Measurements from ENCODE around the gene CHST1. TPM values are rescaled to one million over a fixed set of nuclear protein-coding genes. Genes with fewer than 3 reads are reported as not detected.
A peak's percentile ranks its signal among the peaks of the same experiment; 100 is the strongest.

Gene CHST1
- total and polyA plus RNA-seq, 10 of the 15 experiments (the other 5 are each of a cell fraction or from before 2014, with no cell fraction given), result not detected

GRCh38 chr11:45655347-45655756, 10.1 kb downstream of the CHST1 start (continued):
- TF ChIP-seq PRDM15 (CRISPR knock-in tag; IDR thresholded peaks at IDR 0.05), result no peak
- TF ChIP-seq JUND (IDR thresholded peaks at IDR 0.05; ENCODE audit: low read depth, low read length), result no peak
- TF ChIP-seq NFYA (IDR thresholded peaks at IDR 0.05; ENCODE audit: borderline replicate concordance, low read depth, low read length), result no peak
- no peak for TF ChIP-seq NR2C1 (IDR thresholded peaks at IDR 0.05)
- peak; percentile 80 to 95 (median 92) for TF ChIP-seq CTCF (IDR thresholded peaks at IDR 0.05 in 2 of 3, conservative IDR thresholded peaks at IDR 0.05 in 1 of 3; ENCODE audit: control insufficient read depth in 2 of 3, extremely low read depth in 1 of 3, insufficient read depth in 1 of 3, low read depth in 3 of 3, low read length in 3 of 3)
- TF ChIP-seq PBX3 (IDR thresholded peaks at IDR 0.05; ENCODE audit: insufficient replicate concordance, low read depth, low read length), result no peak
- no peak for TF ChIP-seq CUX1 (IDR thresholded peaks at IDR 0.05; ENCODE audit: insufficient replicate concordance, low read depth, low read length)
- no peak for TF ChIP-seq EP300 (IDR thresholded peaks at IDR 0.05; ENCODE audit: borderline replicate concordance in 1 of 2, control insufficient read depth in 1 of 2, low read depth in 2 of 2, low read length in 2 of 2)
- TF ChIP-seq SP1 (IDR thresholded peaks at IDR 0.05; ENCODE audit: low read depth, low read length), result no peak
- TF ChIP-seq HDAC6 (IDR thresholded peaks at IDR 0.05; ENCODE audit: unreplicated experiment), result no peak
- no peak for TF ChIP-seq ELK1 (IDR thresholded peaks at IDR 0.05; ENCODE audit: low read depth, low read length)
- TF ChIP-seq USF1 (IDR thresholded peaks at IDR 0.05; ENCODE audit: borderline replicate concordance, extremely low read length, insufficient read depth, low read depth, low read length), result no peak
